ENCODE data around the gene OST4.
A peak's percentile ranks its signal among the peaks of the same experiment; 100 is the strongest.

Gene OST4

GRCh38 chr2:27086724-27087593 lies 15.5 kb upstream of the OST4 start, which contains the start of gene KHK:
TSS of gene KHK (plus strand) at chr2:27086772. CDS start at chr2:27087260, 488 bp downstream.
- H3K27me3 ChIP-seq (ENCODE audit: insufficient read depth, poor library complexity, severe bottlenecking) = no peaks in the 10 kb centered on the region
- H3K9me3 ChIP-seq (ENCODE audit: severe bottlenecking) = no peaks in the 10 kb centered on the region
- peak within 1 kb of the TSS; percentile 47 for H3K27ac ChIP-seq (ENCODE audit: poor library complexity, severe bottlenecking)
- ATAC-seq (ENCODE audit: low read depth) (peak; percentile 40), DNase-seq (ENCODE audit: low spot score) (no peak)
- H3K36me3 ChIP-seq (ENCODE audit: low read depth) = no peaks in the 10 kb centered on the region
- H3K4me3 ChIP-seq (ENCODE audit: severe bottlenecking) = peak within 1 kb of the TSS; percentile 53
- TF ChIP-seq CTCF (IDR thresholded peaks at IDR 0.05; ENCODE audit: poor library complexity, severe bottlenecking) = peak; percentile 70
- H3K4me1 ChIP-seq (ENCODE audit: insufficient read depth, poor library complexity, severe bottlenecking) = no peaks in the 10 kb centered on the region

GRCh38 chr2:27086090-27086723 lies 14.8 kb upstream of the OST4 start:
- H3K36me3 ChIP-seq (ENCODE audit: low read depth) = no peaks in the 10 kb centered on the region
- peak; percentile 90 for DNase-seq (ENCODE audit: low spot score)
- peak overlapping the region; percentile 53 for H3K4me3 ChIP-seq (ENCODE audit: severe bottlenecking)
- no peaks in the 10 kb centered on the region for H3K27me3 ChIP-seq (ENCODE audit: insufficient read depth, poor library complexity, severe bottlenecking)
- peak; percentile 82 for ATAC-seq (ENCODE audit: low read depth)
- H3K4me1 ChIP-seq (ENCODE audit: insufficient read depth, poor library complexity, severe bottlenecking) = peaks cover 4% of the 10 kb centered on the region
- peak overlapping the region; percentile 47 for H3K27ac ChIP-seq (ENCODE audit: poor library complexity, severe bottlenecking)
- H3K9me3 ChIP-seq (ENCODE audit: severe bottlenecking) = no peaks in the 10 kb centered on the region
- TF ChIP-seq CTCF (IDR thresholded peaks at IDR 0.05; ENCODE audit: poor library complexity, severe bottlenecking) = peak; percentile 96

GRCh38 chr2:27085673-27086089 lies 14.2 kb upstream of the OST4 start:
- H3K4me3 ChIP-seq (ENCODE audit: severe bottlenecking) = peak overlapping the region; percentile 53
- H3K27ac ChIP-seq (ENCODE audit: poor library complexity, severe bottlenecking) = peak overlapping the region; percentile 47
- H3K36me3 ChIP-seq (ENCODE audit: low read depth) = no peaks in the 10 kb centered on the region
- ATAC-seq (ENCODE audit: low read depth) (peak; percentile 24), DNase-seq (ENCODE audit: low spot score) (no peak)
- no peaks in the 10 kb centered on the region for H3K27me3 ChIP-seq (ENCODE audit: insufficient read depth, poor library complexity, severe bottlenecking)
- no peak for TF ChIP-seq CTCF (IDR thresholded peaks at IDR 0.05; ENCODE audit: poor library complexity, severe bottlenecking)
- no peaks in the 10 kb centered on the region for H3K9me3 ChIP-seq (ENCODE audit: severe bottlenecking)
- peaks cover 4% of the 10 kb centered on the region for H3K4me1 ChIP-seq (ENCODE audit: insufficient read depth, poor library complexity, severe bottlenecking)

- no peaks in the 10 kb centered on the region for H3K36me3 ChIP-seq (ENCODE audit: low read depth)
- ATAC-seq (ENCODE audit: low read depth) = no peak
- H3K4me1 ChIP-seq (ENCODE audit: insufficient read depth, poor library complexity, severe bottlenecking) = peaks cover 4% of the 10 kb centered on the region
- peak overlapping the region; percentile 53 for H3K4me3 ChIP-seq (ENCODE audit: severe bottlenecking)
- H3K27me3 ChIP-seq (ENCODE audit: insufficient read depth, poor library complexity, severe bottlenecking) = no peaks in the 10 kb centered on the region
- no peaks in the 10 kb centered on the region for H3K9me3 ChIP-seq (ENCODE audit: severe bottlenecking)
- H3K27ac ChIP-seq (ENCODE audit: poor library complexity, severe bottlenecking) = peak overlapping the region; percentile 47
- no peak for TF ChIP-seq CTCF (IDR thresholded peaks at IDR 0.05; ENCODE audit: poor library complexity, severe bottlenecking)
- no peak for DNase-seq (ENCODE audit: low spot score)
Measured at GRCh38 chr2:27085062-27085672, 13.7 kb upstream of the OST4 start.
